ENCODE data around the gene EPS8L1. TPM values are rescaled to one million over a fixed set of nuclear protein-coding genes. Genes with fewer than 3 reads are reported as not detected.

The EPS8L1 gene
- total RNA-seq, 2 experiments from 2014 or later = 2.0 to 2.2 TPM

GRCh38 chr19:55097864-55098715 is 22.4 kb downstream of the EPS8L1 start:
- Mint-ChIP-seq H3K27ac (no peak overlapping the region), H3K4me1 (ENCODE audit: low read depth) (no peaks in the 10 kb centered on the region), H3K4me3 (no peak overlapping the region), H3K27me3 (no peaks in the 10 kb centered on the region), H3K9me3 (no peaks in the 10 kb centered on the region), H3K36me3 (ENCODE audit: low read depth) (peaks cover 34% of the 10 kb centered on the region)
- ATAC-seq (ENCODE audit: poor library complexity) (no peak), DNase-seq (no peak)
- H3K4me3 ChIP-seq (ENCODE audit: low read length) = no peak overlapping the region
- peaks cover 0 to 3% of the 10 kb centered on the region in 2 experiments for H3K9me3 ChIP-seq (ENCODE audit: control insufficient read depth in 1 of 2, insufficient read depth in 1 of 2, low read length in 2 of 2)
- H3K27me3 ChIP-seq (ENCODE audit: control insufficient read depth in 1 of 2, insufficient read depth in 2 of 2, low read length in 2 of 2) = no peaks in the 10 kb centered on the region
- intact Hi-C loops (cut with DNase I, micrococcal nuclease) = no loop called here
- no peaks in the 10 kb centered on the region for H3K4me1 ChIP-seq (ENCODE audit: insufficient read depth, low read length)
- H3K36me3 ChIP-seq (ENCODE audit: insufficient read depth, low read length) = peaks cover 50% of the 10 kb centered on the region
- ChIA-PET POLR2A (no interaction called here), CTCF (no interaction called here)
- no peak overlapping the region for H3K27ac ChIP-seq (ENCODE audit: low read depth in 1 of 2, low read length in 2 of 2)
- TF ChIP-seq, protein P1, sequence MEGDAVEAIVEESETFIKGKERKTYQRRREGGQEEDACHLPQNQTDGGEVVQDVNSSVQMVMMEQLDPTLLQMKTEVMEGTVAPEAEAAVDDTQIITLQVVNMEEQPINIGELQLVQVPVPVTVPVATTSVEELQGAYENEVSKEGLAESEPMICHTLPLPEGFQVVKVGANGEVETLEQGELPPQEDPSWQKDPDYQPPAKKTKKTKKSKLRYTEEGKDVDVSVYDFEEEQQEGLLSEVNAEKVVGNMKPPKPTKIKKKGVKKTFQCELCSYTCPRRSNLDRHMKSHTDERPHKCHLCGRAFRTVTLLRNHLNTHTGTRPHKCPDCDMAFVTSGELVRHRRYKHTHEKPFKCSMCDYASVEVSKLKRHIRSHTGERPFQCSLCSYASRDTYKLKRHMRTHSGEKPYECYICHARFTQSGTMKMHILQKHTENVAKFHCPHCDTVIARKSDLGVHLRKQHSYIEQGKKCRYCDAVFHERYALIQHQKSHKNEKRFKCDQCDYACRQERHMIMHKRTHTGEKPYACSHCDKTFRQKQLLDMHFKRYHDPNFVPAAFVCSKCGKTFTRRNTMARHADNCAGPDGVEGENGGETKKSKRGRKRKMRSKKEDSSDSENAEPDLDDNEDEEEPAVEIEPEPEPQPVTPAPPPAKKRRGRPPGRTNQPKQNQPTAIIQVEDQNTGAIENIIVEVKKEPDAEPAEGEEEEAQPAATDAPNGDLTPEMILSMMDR (IDR thresholded peaks at IDR 0.05) = no peak

DNA sequence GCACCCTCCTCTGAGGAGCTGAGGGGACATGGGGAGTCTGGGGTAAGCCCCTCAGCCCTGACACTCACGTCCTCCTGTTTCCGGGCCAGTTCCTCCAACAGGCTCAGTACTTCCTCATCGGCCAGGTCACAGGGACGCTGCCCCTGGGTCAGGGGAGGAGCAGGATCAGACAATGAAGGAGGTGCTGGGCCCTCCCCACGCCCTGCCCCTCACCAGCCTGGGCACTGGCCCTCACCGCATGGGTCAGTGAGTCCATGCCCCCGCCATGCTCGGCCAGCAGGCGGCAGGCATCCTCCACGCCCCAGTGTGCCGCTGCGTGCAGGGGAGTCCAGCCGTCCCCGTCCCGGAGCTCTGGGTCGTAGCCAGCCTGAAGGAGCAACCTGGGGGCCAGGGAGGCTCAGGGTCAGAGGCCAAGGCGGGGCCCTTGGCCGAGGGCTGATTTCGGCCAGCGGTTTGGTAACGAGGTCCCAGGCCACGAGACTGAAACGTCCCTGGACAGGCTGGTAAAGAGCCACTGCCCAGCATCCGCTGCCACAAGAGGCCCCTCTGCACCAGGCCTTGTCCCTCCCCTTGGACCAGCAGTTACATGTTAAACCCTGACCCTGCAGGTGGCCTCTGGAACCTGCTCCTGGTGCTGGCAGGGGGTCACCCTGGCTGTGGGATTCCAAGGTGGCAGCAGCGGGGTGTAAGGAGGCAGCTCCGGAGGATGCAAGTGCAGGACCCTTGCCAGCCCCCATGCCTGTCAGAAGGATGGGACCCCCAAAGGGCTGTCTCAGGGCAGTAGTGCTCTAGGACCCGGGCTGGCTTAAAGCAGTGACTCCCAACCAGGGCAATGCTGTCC is 23.3 kb downstream of the EPS8L1 start:
- Histone ChIP-seq H3K4me3 (ENCODE audit: low read length) (no peak overlapping the region), H3K36me3 (ENCODE audit: insufficient read depth, low read length) (peaks cover 57% of the 10 kb centered on the region), H3K27me3 (ENCODE audit: control insufficient read depth in 1 of 2, insufficient read depth in 2 of 2, low read length in 2 of 2) (no peaks in the 10 kb centered on the region), H3K4me1 (ENCODE audit: insufficient read depth, low read length) (no peaks in the 10 kb centered on the region), H3K27ac (ENCODE audit: low read depth in 1 of 2, low read length in 2 of 2) (no peak overlapping the region), H3K9me3 (ENCODE audit: control insufficient read depth in 1 of 2, insufficient read depth in 1 of 2, low read length in 2 of 2) (peaks cover 0 to 11% of the 10 kb centered on the region in 2 experiments)
- no peaks in the 10 kb centered on the region for H3K9me3 Mint-ChIP-seq
- H3K4me1 Mint-ChIP-seq (ENCODE audit: low read depth) = no peaks in the 10 kb centered on the region
- intact Hi-C loops (cut with DNase I, micrococcal nuclease) = no loop called here
- DNase-seq (no peak), ATAC-seq (ENCODE audit: poor library complexity) (no peak)
- H3K27me3 Mint-ChIP-seq = no peaks in the 10 kb centered on the region
- no peak overlapping the region for H3K27ac Mint-ChIP-seq
- POLR2A ChIA-PET = no interaction called here
- H3K4me3 Mint-ChIP-seq = no peak overlapping the region
- peaks cover 39% of the 10 kb centered on the region for H3K36me3 Mint-ChIP-seq (ENCODE audit: low read depth)
- TF ChIP-seq, protein P1 (IDR thresholded peaks at IDR 0.05) = no peak
- CTCF ChIA-PET = no interaction called here

DNA sequence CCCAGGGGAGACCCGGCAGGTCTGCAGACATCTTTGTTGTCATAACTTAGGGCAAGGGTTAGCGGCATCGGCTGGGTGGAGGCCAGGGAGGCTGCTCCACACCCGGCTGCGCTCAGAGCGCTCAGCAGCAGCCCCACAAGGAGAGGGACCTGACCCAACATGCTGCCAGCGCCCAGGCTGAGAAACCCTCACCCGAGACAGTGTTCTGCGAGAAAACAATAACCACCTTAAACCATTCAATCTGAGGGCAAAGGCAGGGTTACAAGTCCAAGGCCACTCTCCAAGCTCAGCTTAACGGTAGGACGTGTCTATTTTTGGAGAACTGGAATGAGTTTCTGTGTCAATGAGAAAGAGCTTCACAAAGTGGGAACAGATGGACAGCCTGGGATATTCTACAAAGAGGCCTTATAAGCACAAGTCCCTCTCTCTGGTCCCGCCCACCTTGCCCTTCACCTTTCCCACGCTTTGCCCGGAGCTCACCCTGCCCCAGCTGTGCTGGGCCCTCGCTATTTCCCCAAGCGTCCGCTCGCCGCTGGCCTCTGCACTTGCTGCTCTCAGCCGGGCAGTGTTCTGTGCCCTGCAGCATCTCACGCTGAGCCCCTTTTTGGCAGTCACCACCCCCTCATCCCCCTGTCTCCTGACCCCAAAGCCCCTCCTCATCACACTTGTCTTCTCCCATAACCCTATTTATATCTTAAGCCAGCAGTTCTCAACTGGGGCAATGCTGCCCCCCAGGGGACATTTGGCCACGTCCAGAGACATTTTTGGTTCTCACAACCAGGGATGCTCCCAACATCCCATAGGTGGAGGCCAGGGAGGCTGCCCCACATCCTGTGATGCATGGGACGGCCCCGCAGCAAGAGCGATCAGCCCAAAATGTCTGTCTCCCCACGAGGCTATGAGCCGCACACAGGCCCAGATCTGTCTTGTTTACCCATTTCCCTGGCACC is 24.2 kb downstream of the EPS8L1 start:
- Mint-ChIP-seq H3K9me3 (no peaks in the 10 kb centered on the region), H3K27me3 (no peaks in the 10 kb centered on the region), H3K4me3 (no peak overlapping the region), H3K4me1 (ENCODE audit: low read depth) (no peaks in the 10 kb centered on the region), H3K27ac (no peak overlapping the region), H3K36me3 (ENCODE audit: low read depth) (peaks cover 35% of the 10 kb centered on the region)
- DNase-seq = no peak
- no peaks in the 10 kb centered on the region for H3K27me3 ChIP-seq (ENCODE audit: control insufficient read depth in 1 of 2, insufficient read depth in 2 of 2, low read length in 2 of 2)
- CTCF ChIA-PET = no interaction called here
- ATAC-seq (ENCODE audit: poor library complexity) = no peak
- no peak overlapping the region for H3K27ac ChIP-seq (ENCODE audit: low read depth in 1 of 2, low read length in 2 of 2)
- no peaks in the 10 kb centered on the region for H3K4me1 ChIP-seq (ENCODE audit: insufficient read depth, low read length)
- peaks cover 50% of the 10 kb centered on the region for H3K36me3 ChIP-seq (ENCODE audit: insufficient read depth, low read length)
- POLR2A ChIA-PET = no interaction called here
- H3K9me3 ChIP-seq (ENCODE audit: control insufficient read depth in 1 of 2, insufficient read depth in 1 of 2, low read length in 2 of 2) = peaks cover 0 to 11% of the 10 kb centered on the region in 2 experiments
- H3K4me3 ChIP-seq (ENCODE audit: low read length) = no peak overlapping the region
- TF ChIP-seq, protein P1 (IDR thresholded peaks at IDR 0.05) = no peak
- intact Hi-C loops (cut with DNase I, micrococcal nuclease) = no loop called here

Measured in CD4-positive, alpha-beta T cell (primary cell).